Calu3 (cell line): ENCODE results near the gene STAT1. TPM values are rescaled to one million over a fixed set of nuclear protein-coding genes. Genes with fewer than 3 reads are reported as not detected.

Experiments used
- BruUV-seq: library from RNA; stranded (reverse); fragments of 400-500 nt; replicated peaks from 2 replicates; lab custom pipeline; 2021; lab: Mats Ljungman, UMichigan
- CTCF ChIA-PET: fragments of 300-600 bp; sonication (Branson Sonifier 250); formaldehyde crosslinking; loops from one replicate; lab custom pipeline; 2022; ENCODE audit warnings: antibody characterized with exemption; lab: Charles Lee
- DNase-seq: peaks from one replicate; pipeline ENCODE4 v3.0.0; 2022
- H3K27ac Mint-ChIP-seq: one replicate; pipeline ENCODE4 v1.8.0; 2022; ENCODE audit warnings: mixed read lengths; ENCODE audit not compliant: unreplicated experiment
- H3K27me3 Mint-ChIP-seq: one replicate; pipeline ENCODE4 v1.8.0; 2022; ENCODE audit warnings: mixed read lengths; ENCODE audit not compliant: unreplicated experiment
- H3K36me3 Mint-ChIP-seq: one replicate; pipeline ENCODE4 v1.8.0; 2022; ENCODE audit warnings: mild to moderate bottlenecking, moderate library complexity, mixed read lengths; ENCODE audit not compliant: insufficient read depth, unreplicated experiment
- H3K4me1 Mint-ChIP-seq: one replicate; pipeline ENCODE4 v1.8.0; 2022; ENCODE audit warnings: mild to moderate bottlenecking, low read depth, mixed read lengths; ENCODE audit not compliant: unreplicated experiment
- H3K4me3 Mint-ChIP-seq: one replicate; pipeline ENCODE4 v1.8.0; 2022; ENCODE audit warnings: mild to moderate bottlenecking, low read depth, moderate library complexity, mixed read lengths; ENCODE audit not compliant: unreplicated experiment
- H3K9me3 Mint-ChIP-seq: one replicate; pipeline ENCODE4 v1.8.0; 2022; ENCODE audit warnings: low read depth, mixed read lengths; ENCODE audit not compliant: unreplicated experiment
- CTCF ChIP-seq: fragments of 200-600 bp; IDR thresholded peaks from one replicate; pipeline ENCODE4 v1.8.0; 2022; ENCODE audit warnings: antibody characterized with exemption; ENCODE audit not compliant: unreplicated experiment
- intact Hi-C: fragments of 100-400 bp; cut with micrococcal nuclease; formaldehyde crosslinking; loops from one replicate; pipeline ENCODE4 v1.10.0; 2022; ENCODE audit not compliant: unreplicated experiment
- total RNA-seq: library from RNA; stranded (reverse); gene quantifications from 2 replicates; pipeline ENCODE4 v1.2.3, GENCODE V29; 2022

The STAT1 gene
- total RNA-seq, 1 experiment from 2014 or later = 172 TPM

GRCh38 chr2:190953257-190953656 is 60.7 kb downstream of the STAT1 start:
- H3K4me3 Mint-ChIP-seq = no peak overlapping the region
- intact Hi-C loops = no loop called here
- H3K27ac Mint-ChIP-seq = no peak overlapping the region
- TF ChIP-seq CTCF = no peak
- no peaks in the 10 kb centered on the region for H3K9me3 Mint-ChIP-seq
- CTCF ChIA-PET = no interaction called here
- H3K4me1 Mint-ChIP-seq = no peaks in the 10 kb centered on the region
- H3K27me3 Mint-ChIP-seq = no peaks in the 10 kb centered on the region
- BruUV-seq = no TSS peak
- no peak for DNase-seq
- H3K36me3 Mint-ChIP-seq = peaks cover 22% of the 10 kb centered on the region

- TF ChIP-seq CTCF = no peak
- no TSS peak for BruUV-seq
Observed at GRCh38 chr2:190950566-190950991, 63.4 kb downstream of the STAT1 start.

DNA sequence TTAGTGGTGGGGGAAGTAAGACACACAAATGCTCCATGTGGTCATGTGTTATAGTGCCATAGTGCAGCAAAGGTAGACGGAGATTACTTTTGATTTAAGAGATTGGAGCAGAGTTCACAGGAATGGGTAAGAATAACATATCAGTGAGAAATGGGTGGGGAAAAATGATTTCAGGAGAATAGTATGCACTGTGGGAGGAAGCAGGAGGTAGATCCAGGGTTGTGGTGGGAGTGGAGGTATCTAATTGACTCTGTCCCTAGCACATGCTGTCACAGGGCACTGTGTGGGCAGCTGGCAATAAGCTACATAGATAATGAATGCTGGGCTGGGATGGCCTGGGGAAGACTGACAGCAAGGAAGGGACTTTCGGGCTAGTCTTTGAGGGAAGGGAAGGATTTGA is 65.3 kb downstream of the STAT1 start:
- Mint-ChIP-seq H3K4me3 (no peak overlapping the region), H3K36me3 (peaks cover 8% of the 10 kb centered on the region), H3K9me3 (no peaks in the 10 kb centered on the region), H3K4me1 (peaks cover 8% of the 10 kb centered on the region), H3K27ac (no peak overlapping the region), H3K27me3 (no peaks in the 10 kb centered on the region)
- CTCF ChIA-PET = interaction anchor here (1.2 kb wide), 1 partner anchor 144 kb away, joined by 3 read pairs; no protein-coding TSS in a partner anchor
- no TSS peak for BruUV-seq
- TF ChIP-seq CTCF = no peak
- peak; percentile 44 for DNase-seq
- intact Hi-C loops = loop anchor here (5.0 kb wide), 2 partner anchors 66 to 161 kb away; partner anchors contain the start of gene GLS

More at GRCh38 chr2:190950566-190950991, 63.4 kb downstream of the STAT1 start:
- Mint-ChIP-seq H3K9me3 (no peaks in the 10 kb centered on the region), H3K27ac (no peak overlapping the region), H3K36me3 (peaks cover 8% of the 10 kb centered on the region), H3K4me1 (peaks cover 8% of the 10 kb centered on the region), H3K4me3 (no peak overlapping the region), H3K27me3 (no peaks in the 10 kb centered on the region)
- CTCF ChIA-PET = no interaction called here
- intact Hi-C loops = no loop called here
- no peak for DNase-seq

GRCh38 chr2:190947711-190948251 is 66.2 kb downstream of the STAT1 start:
- H3K27ac Mint-ChIP-seq = no peak overlapping the region
- H3K4me3 Mint-ChIP-seq = peak overlapping the region; percentile 25
- no TSS peak for BruUV-seq
- no peak for TF ChIP-seq CTCF
- peaks cover 8% of the 10 kb centered on the region for H3K36me3 Mint-ChIP-seq
- peak; percentile 43 for DNase-seq
- H3K9me3 Mint-ChIP-seq = no peaks in the 10 kb centered on the region
- CTCF ChIA-PET = interaction anchor here (0.8 to 1.6 kb wide), 8 partner anchors 10 to 168 kb away, joined by 3 to 7 read pairs (median 4); no protein-coding TSS in a partner anchor
- H3K27me3 Mint-ChIP-seq = no peaks in the 10 kb centered on the region
- intact Hi-C loops = loop anchor here (2.0 to 5.0 kb wide), 3 partner anchors 65 to 160 kb away; partner anchors contain the start of gene GLS
- peaks cover 8% of the 10 kb centered on the region for H3K4me1 Mint-ChIP-seq
